A549 (cell line): ENCODE results near the gene CDK14. TPM values are rescaled to one million over a fixed set of nuclear protein-coding genes. Genes with fewer than 3 reads are reported as not detected.

Experiments
- ATAC-seq, 2 experiments: fragments of 200-7000 bp in 1 of 2; fragments of >200 bp in 1 of 2; cut with Nextera tagmentation in 1 of 2; cut with Tn5 transposase in 1 of 2; 3 replicates each; pipeline versions ENCODE4 v1.8.0 to v1.9.1; 2018 to 2020; ENCODE audit warnings: mild to moderate bottlenecking in 1 of 2, moderate library complexity in 1 of 2
- CTCF ChIA-PET: fragments of 300-600 bp; sonication (Branson Sonifier 250); formaldehyde crosslinking; extraction: SDS; loops from one replicate; lab custom pipeline; 2021; ENCODE audit warnings: antibody characterized with exemption, inconsistent platforms; lab: Yijun Ruan, JAX
- POLR2A ChIA-PET: fragments of 350-600 bp; formaldehyde crosslinking; extraction: SDS; loops from one replicate; lab custom pipeline; 2021; ENCODE audit warnings: antibody characterized with exemption, inconsistent platforms; lab: Yijun Ruan, JAX
- DNase-seq, 2 experiments: peaks; one replicate each; pipeline versions ENCODE4 v3.0.0 to v3.0.0-alpha.2; 2011 to 2016; ENCODE audit warnings: low read depth in 1 of 2, low spot score in 1 of 2
- FAIRE-seq: peaks from 2 replicates; lab custom pipeline; 2011; peaks lifted over from hg19 to GRCh38; lab: Jason Lieb, UNC
- H3K27ac ChIP-seq, 2 experiments: fragments of >200 bp; sonication (Bioruptor Twin); formaldehyde crosslinking; 3 replicates each; pipeline ENCODE4 v1.5.1; 2016 to 2017
- H3K4me1 ChIP-seq: fragments of >200 bp; sonication (Bioruptor Twin); formaldehyde crosslinking; 3 replicates; pipeline ENCODE4 v1.6.1; 2016
- H3K4me2 ChIP-seq: fragments of >200 bp; sonication (Bioruptor Twin); formaldehyde crosslinking; 3 replicates; pipeline ENCODE4 v1.6.1; 2016
- H3K4me3 ChIP-seq: fragments of >200 bp; sonication (Bioruptor Twin); formaldehyde crosslinking; 3 replicates; pipeline ENCODE4 v1.5.1; 2016
- H3K9me3 ChIP-seq: fragments of >200 bp; sonication (Bioruptor Twin); formaldehyde crosslinking; 3 replicates; pipeline ENCODE4 v1.6.1; 2016
- CBX2 ChIP-seq: fragments of 200-600 bp; sonication (generic); IDR thresholded peaks from 2 replicates; pipeline ENCODE4 v1.6.1; 2016; ENCODE audit warnings: low read depth, mild to moderate bottlenecking, borderline replicate concordance
- CBX8 ChIP-seq: fragments of 200-600 bp; sonication (generic); IDR thresholded peaks from 2 replicates; pipeline ENCODE4 v1.6.1; 2016
- CEBPB ChIP-seq, 2 experiments: fragments of >200 bp in 1 of 2; sonication (Bioruptor Twin) in 1 of 2; formaldehyde crosslinking in 1 of 2; IDR thresholded peaks; 2 replicates each; pipeline ENCODE4 v1.6.1; 2012 to 2016
- CHD2 ChIP-seq: fragments of 150-350 bp; IDR thresholded peaks from 2 replicates; pipeline ENCODE4 v1.6.1; 2014; ENCODE audit warnings: low read length; ENCODE audit not compliant: partially characterized antibody
- CHD4 ChIP-seq: fragments of 200-600 bp; sonication (generic); IDR thresholded peaks from 2 replicates; pipeline ENCODE4 v1.6.1; 2016; ENCODE audit warnings: antibody characterized with exemption, mild to moderate bottlenecking, borderline replicate concordance
- E2F6 ChIP-seq: IDR thresholded peaks from 2 replicates; pipeline ENCODE4 v1.6.1; 2012; ENCODE audit warnings: low read depth, borderline replicate concordance
- EP300 ChIP-seq, 2 experiments: fragments of >200 bp; sonication (Bioruptor Twin); formaldehyde crosslinking; IDR thresholded peaks; 2 replicates in 1 of 2; 3 replicates in 1 of 2; pipeline ENCODE4 v1.6.1; 2016 to 2017
- ESRRA ChIP-seq: fragments of 150-350 bp; IDR thresholded peaks from 2 replicates; pipeline ENCODE4 v1.6.1; 2014; ENCODE audit warnings: mild to moderate bottlenecking, low read length, borderline replicate concordance
- FOSL2 ChIP-seq, 2 experiments: fragments of 450-650 bp in 1 of 2; fragments of >200 bp in 1 of 2; sonication (Bioruptor Twin) in 1 of 2; formaldehyde crosslinking; IDR thresholded peaks; 2 replicates each; pipeline versions ENCODE4 v1.5.0 to v1.6.1; 2016 to 2020; ENCODE audit warnings: mild to moderate bottlenecking in 1 of 2, moderate library complexity in 1 of 2
- GATA3 ChIP-seq: IDR thresholded peaks from 2 replicates; pipeline ENCODE4 v1.6.1; 2012; ENCODE audit warnings: borderline replicate concordance
- HDAC2 ChIP-seq: fragments of 200-600 bp; sonication (generic); IDR thresholded peaks from 2 replicates; pipeline ENCODE4 v1.6.1; 2016
- HEYL ChIP-seq: fragments of 250-450 bp; sonication (Bioruptor Pico); IDR thresholded peaks from 2 replicates; pipeline ENCODE4 v1.8.0; 2021; ENCODE audit warnings: mild to moderate bottlenecking, moderate library complexity
- HMGXB4 ChIP-seq: fragments of 250-450 bp; sonication (Bioruptor Pico); IDR thresholded peaks from 2 replicates; pipeline ENCODE4 v1.5.0; 2021; ENCODE audit warnings: mild to moderate bottlenecking, moderate library complexity, borderline replicate concordance
- HOXA7 ChIP-seq: fragments of 250-450 bp; sonication (Bioruptor Pico); IDR thresholded peaks from 2 replicates; pipeline ENCODE4 v1.5.0; 2020; ENCODE audit warnings: mild to moderate bottlenecking, moderate library complexity
- KDM1A ChIP-seq: fragments of 200-600 bp; sonication (generic); IDR thresholded peaks from 2 replicates; pipeline ENCODE4 v1.6.1; 2016; ENCODE audit warnings: low read depth, mild to moderate bottlenecking
- KDM5A ChIP-seq: fragments of 200-600 bp; sonication (generic); IDR thresholded peaks from 2 replicates; pipeline ENCODE4 v1.6.1; 2016; ENCODE audit warnings: antibody characterized with exemption, mild to moderate bottlenecking
- MAFK ChIP-seq: fragments of 450-650 bp; IDR thresholded peaks from 2 replicates; pipeline ENCODE4 v1.6.1; 2014; ENCODE audit not compliant: partially characterized antibody
- POLR2AphosphoS2 ChIP-seq: conservative IDR thresholded peaks from 2 replicates; pipeline ENCODE4 v1.6.1; 2012; ENCODE audit warnings: low read length, improper control_type of control experiment, inconsistent platforms
- RAD21 ChIP-seq, 2 experiments: fragments of >200 bp in 1 of 2; sonication (Bioruptor Twin) in 1 of 2; formaldehyde crosslinking in 1 of 2; IDR thresholded peaks in 1 of 2; conservative IDR thresholded peaks in 1 of 2; 2 replicates in 1 of 2; 3 replicates in 1 of 2; pipeline ENCODE4 v1.6.1; 2012 to 2018; ENCODE audit warnings: inconsistent platforms in 1 of 2
- RNF2 ChIP-seq: fragments of 200-600 bp; sonication (generic); IDR thresholded peaks from 2 replicates; pipeline ENCODE4 v1.6.1; 2016; ENCODE audit warnings: low read depth, mild to moderate bottlenecking, antibody characterized with exemption, moderate library complexity, borderline replicate concordance
- TFCP2L1 ChIP-seq: fragments of 250-450 bp; sonication (Bioruptor Pico); IDR thresholded peaks from 2 replicates; pipeline ENCODE4 v1.5.0; 2021; ENCODE audit warnings: mild to moderate bottlenecking
- TP53 ChIP-seq: fragments of 250-450 bp; sonication (Bioruptor Pico); IDR thresholded peaks from 2 replicates; pipeline ENCODE4 v1.5.0; 2021; ENCODE audit warnings: mild to moderate bottlenecking, moderate library complexity
- ZNF302 ChIP-seq: fragments of 250-450 bp; sonication (Bioruptor Pico); IDR thresholded peaks from 2 replicates; pipeline ENCODE4 v1.9.0; 2021; ENCODE audit warnings: inconsistent platforms, mild to moderate bottlenecking, moderate library complexity
- WGBS: methylation state at CpG from one replicate; pipeline ENCODE4 v1.1.6; 2017; ENCODE audit errors: missing lambda C conversion rate; 5-methylcytosine and 5-hydroxymethylcytosine counted together
- polyA plus RNA-seq, 4 experiments: library from polyadenylated mRNA; depleted of rRNA in 3 of 4; stranded (reverse); fragments of >200 nt; fragmentation: RNase III in 1 of 4; extraction: RNeasy Plus Mini Kit Qiagen cat#74134 plus additional on column Dnase treatment in 1 of 4; gene quantifications; 2 replicates in 3 of 4; 3 replicates in 1 of 4; pipeline ENCODE4 v1.2.3, GENCODE V29; 2011 to 2017
- TF ChIP-seq, protein P1 (sequence below): fragments of >200 bp; sonication (Bioruptor Twin); formaldehyde crosslinking; IDR thresholded peaks from 3 replicates; pipeline ENCODE4 v1.6.1; 2016
- TF ChIP-seq, protein P2 (sequence below): fragments of 450-650 bp; IDR thresholded peaks from 2 replicates; pipeline ENCODE4 v1.6.1; 2014; ENCODE audit warnings: antibody characterized with exemption

CDK14 gene
- polyA plus RNA-seq, 2 of the 4 experiments (the other 2 are of a cell fraction) = 0.21 to 0.23 TPM

- H3K4me2 ChIP-seq = no peak overlapping the region
Observed at GRCh38 chr7:90579181-90579688, 16.9 kb upstream of the CDK14 start.

DNA sequence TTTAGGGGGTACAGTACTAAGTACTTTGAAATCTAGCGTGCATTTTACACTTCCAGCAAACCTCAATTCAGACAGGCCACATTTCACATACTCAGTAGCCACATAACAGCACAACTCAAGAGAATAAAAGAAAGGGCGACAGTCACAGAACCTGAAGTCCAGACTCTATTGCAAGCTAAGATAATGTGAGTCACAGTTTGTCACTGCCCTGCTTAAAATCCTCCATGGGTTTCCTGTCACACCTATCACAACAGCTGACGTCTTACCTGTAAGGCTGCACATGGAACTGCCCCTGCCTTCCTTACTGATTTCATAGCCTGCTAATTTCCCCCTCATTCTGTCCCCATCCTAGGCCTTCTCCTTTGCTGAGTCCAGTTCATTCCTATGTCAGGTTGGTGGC is 16.1 kb upstream of the CDK14 start:
- 70% methylated on average over 3 of the region's 3 CpGs for WGBS
- H3K4me1 ChIP-seq = no peaks in the 10 kb centered on the region
- POLR2A ChIA-PET = no interaction called here

More at GRCh38 chr7:90579181-90579688, 16.9 kb upstream of the CDK14 start:
- H3K4me1 ChIP-seq = no peaks in the 10 kb centered on the region
- 22% methylated on average over 4 of the region's 4 CpGs for WGBS
- no peak overlapping the region for H3K4me3 ChIP-seq
- FAIRE-seq (no peak), DNase-seq (no peak), ATAC-seq (no peak)
- no peak overlapping the region for H3K27ac ChIP-seq
- POLR2A ChIA-PET = no interaction called here
- TF ChIP-seq HOXA7 = no peak
- no peak for TF ChIP-seq CBX2
- TF ChIP-seq ZNF302 = no peak
- no peak for TF ChIP-seq RAD21 (conservative IDR thresholded peaks at IDR 0.05 in 1 of 2, IDR thresholded peaks at IDR 0.05 in 1 of 2)
- no peaks in the 10 kb centered on the region for H3K9me3 ChIP-seq
- CTCF ChIA-PET = interaction anchor here (1.4 kb wide), 1 partner anchor 16 kb away, joined by 5 read pairs; no protein-coding TSS in a partner anchor

GRCh38 chr7:90582164-90582563 is 14.0 kb upstream of the CDK14 start:
- POLR2A ChIA-PET = no interaction called here
- H3K4me1 ChIP-seq = no peaks in the 10 kb centered on the region
- WGBS = 27% methylated on average over 2 of the region's 2 CpGs
- H3K4me3 ChIP-seq = no peak overlapping the region
- TF ChIP-seq RNF2 = no peak
- TF ChIP-seq TP53 = no peak
- TF ChIP-seq CBX8 = no peak
- no peak for TF ChIP-seq POLR2AphosphoS2
- TF ChIP-seq CBX2 = no peak
- no peak for TF ChIP-seq CHD4
- no peak for TF ChIP-seq FOSL2 (IDR thresholded peaks at IDR 0.05)
- TF ChIP-seq FOSL2 (CRISPR knock-in tag; IDR thresholded peaks at IDR 0.05) = no peak
- no peak for TF ChIP-seq GATA3
- TF ChIP-seq HMGXB4 (CRISPR knock-in tag) = no peak
- no peak for TF ChIP-seq HEYL (CRISPR knock-in tag)
- TF ChIP-seq CEBPB (IDR thresholded peaks at IDR 0.05) = no peak
- TF ChIP-seq, protein P1, sequence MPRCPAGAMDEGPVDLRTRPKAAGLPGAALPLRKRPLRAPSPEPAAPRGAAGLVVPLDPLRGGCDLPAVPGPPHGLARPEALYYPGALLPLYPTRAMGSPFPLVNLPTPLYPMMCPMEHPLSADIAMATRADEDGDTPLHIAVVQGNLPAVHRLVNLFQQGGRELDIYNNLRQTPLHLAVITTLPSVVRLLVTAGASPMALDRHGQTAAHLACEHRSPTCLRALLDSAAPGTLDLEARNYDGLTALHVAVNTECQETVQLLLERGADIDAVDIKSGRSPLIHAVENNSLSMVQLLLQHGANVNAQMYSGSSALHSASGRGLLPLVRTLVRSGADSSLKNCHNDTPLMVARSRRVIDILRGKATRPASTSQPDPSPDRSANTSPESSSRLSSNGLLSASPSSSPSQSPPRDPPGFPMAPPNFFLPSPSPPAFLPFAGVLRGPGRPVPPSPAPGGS = no peak
- TF ChIP-seq HDAC2 = no peak
- no peak for TF ChIP-seq KDM5A
- TF ChIP-seq MAFK = no peak
- TF ChIP-seq RAD21 (conservative IDR thresholded peaks at IDR 0.05 in 1 of 2, IDR thresholded peaks at IDR 0.05 in 1 of 2) = no peak
- no peak for TF ChIP-seq ZNF302
- no peak for TF ChIP-seq TFCP2L1
- TF ChIP-seq, protein P2, sequence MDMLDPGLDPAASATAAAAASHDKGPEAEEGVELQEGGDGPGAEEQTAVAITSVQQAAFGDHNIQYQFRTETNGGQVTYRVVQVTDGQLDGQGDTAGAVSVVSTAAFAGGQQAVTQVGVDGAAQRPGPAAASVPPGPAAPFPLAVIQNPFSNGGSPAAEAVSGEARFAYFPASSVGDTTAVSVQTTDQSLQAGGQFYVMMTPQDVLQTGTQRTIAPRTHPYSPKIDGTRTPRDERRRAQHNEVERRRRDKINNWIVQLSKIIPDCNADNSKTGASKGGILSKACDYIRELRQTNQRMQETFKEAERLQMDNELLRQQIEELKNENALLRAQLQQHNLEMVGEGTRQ = no peak
- TF ChIP-seq, all 56 proteins: peak for 0
- CTCF ChIA-PET = no interaction called here
- ATAC-seq (no peak), DNase-seq (no peak), FAIRE-seq (no peak)
- Histone ChIP-seq H3K27ac (no peak overlapping the region), H3K4me2 (no peak overlapping the region), H3K9me3 (no peaks in the 10 kb centered on the region)

More for the DNA sequence above, 16.1 kb upstream of the CDK14 start:
- DNase-seq = no peak
- no peak for FAIRE-seq
- H3K9me3 ChIP-seq = no peaks in the 10 kb centered on the region
- CTCF ChIA-PET = interaction anchor here (1.4 kb wide), 1 partner anchor 15 kb away, joined by 5 read pairs; no protein-coding TSS in a partner anchor
- H3K27ac ChIP-seq = no peak overlapping the region
- H3K4me3 ChIP-seq = no peak overlapping the region
- no peak for ATAC-seq
- TF ChIP-seq KDM1A = no peak
- no peak for TF ChIP-seq CHD2
- no peak for TF ChIP-seq E2F6
- no peak for TF ChIP-seq ESRRA
- TF ChIP-seq ZNF302 = no peak
- TF ChIP-seq EP300 (IDR thresholded peaks at IDR 0.05) = no peak
- H3K4me2 ChIP-seq = no peak overlapping the region
